ENCODE data around the gene ANXA2. TPM values are rescaled to one million over a fixed set of nuclear protein-coding genes. Genes with fewer than 3 reads are reported as not detected.

ANXA2 gene
- total and polyA plus RNA-seq, 8 donors: 123 to 476 (median 260) TPM

GRCh38 chr15:60326343-60326742 lies 71.4 kb downstream of the ANXA2 start:
- intact Hi-C loops (cut with DNase I): loop anchor here in 1 of 3 donors (10.0 kb wide), 2 partner anchors 412 to 632 kb away; no protein-coding TSS in a partner anchor
- Histone ChIP-seq H3K27ac (no peak overlapping the region), H3K4me3 (no peak overlapping the region), H3K4me1 (no peaks in the 10 kb centered on the region), H3K27me3 (peaks cover 0 to 25% (median 4%) of the 10 kb centered on the region in 4 donors), H3K36me3 (no peaks in the 10 kb centered on the region), H3K9me3 (no peaks in the 10 kb centered on the region)
- 13 to 21% methylated on average over 6 of the region's 6 CpGs for WGBS, 2 donors
- no peak for DNase-seq
- TF ChIP-seq, protein P1, sequence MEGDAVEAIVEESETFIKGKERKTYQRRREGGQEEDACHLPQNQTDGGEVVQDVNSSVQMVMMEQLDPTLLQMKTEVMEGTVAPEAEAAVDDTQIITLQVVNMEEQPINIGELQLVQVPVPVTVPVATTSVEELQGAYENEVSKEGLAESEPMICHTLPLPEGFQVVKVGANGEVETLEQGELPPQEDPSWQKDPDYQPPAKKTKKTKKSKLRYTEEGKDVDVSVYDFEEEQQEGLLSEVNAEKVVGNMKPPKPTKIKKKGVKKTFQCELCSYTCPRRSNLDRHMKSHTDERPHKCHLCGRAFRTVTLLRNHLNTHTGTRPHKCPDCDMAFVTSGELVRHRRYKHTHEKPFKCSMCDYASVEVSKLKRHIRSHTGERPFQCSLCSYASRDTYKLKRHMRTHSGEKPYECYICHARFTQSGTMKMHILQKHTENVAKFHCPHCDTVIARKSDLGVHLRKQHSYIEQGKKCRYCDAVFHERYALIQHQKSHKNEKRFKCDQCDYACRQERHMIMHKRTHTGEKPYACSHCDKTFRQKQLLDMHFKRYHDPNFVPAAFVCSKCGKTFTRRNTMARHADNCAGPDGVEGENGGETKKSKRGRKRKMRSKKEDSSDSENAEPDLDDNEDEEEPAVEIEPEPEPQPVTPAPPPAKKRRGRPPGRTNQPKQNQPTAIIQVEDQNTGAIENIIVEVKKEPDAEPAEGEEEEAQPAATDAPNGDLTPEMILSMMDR (IDR thresholded peaks at IDR 0.05): no peak
- ATAC-seq: no peak
- no peak for FAIRE-seq

GRCh38 chr15:60325905-60326304 lies 71.9 kb downstream of the ANXA2 start:
- H3K36me3 ChIP-seq: no peaks in the 10 kb centered on the region
- H3K9me3 ChIP-seq: no peaks in the 10 kb centered on the region
- DNase-seq (no peak), FAIRE-seq (no peak), ATAC-seq (no peak)
- H3K27ac ChIP-seq: no peak overlapping the region
- intact Hi-C loops (cut with DNase I): loop anchor here in 1 of 3 donors (10.0 kb wide), 2 partner anchors 411 to 631 kb away; no protein-coding TSS in a partner anchor
- H3K27me3 ChIP-seq: peaks cover 0 to 25% (median 4%) of the 10 kb centered on the region in 4 donors
- WGBS, 2 donors: 28 to 32% methylated on average over 6 of the region's 6 CpGs
- H3K4me1 ChIP-seq: no peaks in the 10 kb centered on the region
- TF ChIP-seq, protein P1 (IDR thresholded peaks at IDR 0.05): no peak
- H3K4me3 ChIP-seq: no peak overlapping the region

- H3K9me3 ChIP-seq: no peaks in the 10 kb centered on the region
- no peak overlapping the region for H3K4me3 ChIP-seq
- TF ChIP-seq, protein P1 (IDR thresholded peaks at IDR 0.05): no peak
- no peak overlapping the region for H3K27ac ChIP-seq
- WGBS, 2 donors: 46 to 57% methylated on average over 10 of the region's 10 CpGs
- H3K27me3 ChIP-seq: peaks cover 0 to 25% (median 4%) of the 10 kb centered on the region in 4 donors
- no peaks in the 10 kb centered on the region for H3K36me3 ChIP-seq
- FAIRE-seq: no peak
- no peak for DNase-seq
- no peak for ATAC-seq
- no peaks in the 10 kb centered on the region for H3K4me1 ChIP-seq
- intact Hi-C loops (cut with DNase I): loop anchor here in 1 of 3 donors (10.0 kb wide), 2 partner anchors 410 to 630 kb away; no protein-coding TSS in a partner anchor
Observed at GRCh38 chr15:60324706-60325438, 72.9 kb downstream of the ANXA2 start.

DNA sequence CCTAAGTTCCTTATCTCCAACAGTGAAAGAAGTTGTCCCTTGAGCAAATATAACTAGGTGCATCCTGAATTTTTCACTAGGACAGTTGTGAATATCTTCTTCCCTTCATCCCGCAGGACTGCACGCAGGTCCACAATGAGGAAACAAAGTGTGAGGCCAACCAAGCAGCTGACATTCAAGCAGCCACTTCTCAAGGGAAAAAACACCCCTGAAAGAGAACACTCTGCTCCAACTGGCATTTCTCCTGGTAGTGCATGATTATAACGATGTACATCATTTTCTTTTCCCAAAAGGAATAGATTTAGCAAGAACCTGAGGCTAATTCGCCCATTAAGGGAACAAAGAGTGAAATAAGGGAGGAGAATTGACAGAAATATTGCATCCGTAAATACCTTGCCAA lies 74.5 kb downstream of the ANXA2 start:
- no peak overlapping the region for H3K27ac ChIP-seq
- H3K27me3 ChIP-seq: peaks cover 0 to 21% (median 4%) of the 10 kb centered on the region in 4 donors
- intact Hi-C loops (cut with DNase I): loop anchor here in 1 of 3 donors (10.0 kb wide), 2 partner anchors 409 to 629 kb away; no protein-coding TSS in a partner anchor
- H3K9me3 ChIP-seq: no peaks in the 10 kb centered on the region
- 53 to 65% methylated on average over 5 of the region's 5 CpGs for WGBS, 2 donors
- H3K36me3 ChIP-seq: no peaks in the 10 kb centered on the region
- H3K4me3 ChIP-seq: no peak overlapping the region
- DNase-seq: no peak
- TF ChIP-seq, protein P1 (IDR thresholded peaks at IDR 0.05): no peak
- no peak for FAIRE-seq
- ATAC-seq: no peak
- H3K4me1 ChIP-seq: no peaks in the 10 kb centered on the region

GRCh38 chr15:60320365-60320764 lies 77.4 kb downstream of the ANXA2 start:
- Histone ChIP-seq H3K9me3 (no peaks in the 10 kb centered on the region), H3K4me3 (no peak overlapping the region), H3K27me3 (peaks cover 0 to 6% (median under 1%) of the 10 kb centered on the region in 4 donors), H3K36me3 (no peaks in the 10 kb centered on the region), H3K4me1 (no peaks in the 10 kb centered on the region), H3K27ac (no peak overlapping the region)
- intact Hi-C loops (cut with DNase I): loop anchor here in 1 of 3 donors (10.0 kb wide), 2 partner anchors 406 to 626 kb away; no protein-coding TSS in a partner anchor
- no peak for ATAC-seq
- TF ChIP-seq, protein P1 (IDR thresholded peaks at IDR 0.05): no peak
- no peak for DNase-seq
- no peak for FAIRE-seq
- WGBS, 2 donors: 82 to 85% methylated on average over 4 of the region's 4 CpGs

Data from pancreas (tissue), 10 donors.